ENCODE results near the gene ACTR2.
"Not testable (repeated sequence)": the region's sequence is repeated elsewhere in the genome, so short reads cannot be mapped to it uniquely, and the experiment has no call there.

Gene ACTR2

DNA sequence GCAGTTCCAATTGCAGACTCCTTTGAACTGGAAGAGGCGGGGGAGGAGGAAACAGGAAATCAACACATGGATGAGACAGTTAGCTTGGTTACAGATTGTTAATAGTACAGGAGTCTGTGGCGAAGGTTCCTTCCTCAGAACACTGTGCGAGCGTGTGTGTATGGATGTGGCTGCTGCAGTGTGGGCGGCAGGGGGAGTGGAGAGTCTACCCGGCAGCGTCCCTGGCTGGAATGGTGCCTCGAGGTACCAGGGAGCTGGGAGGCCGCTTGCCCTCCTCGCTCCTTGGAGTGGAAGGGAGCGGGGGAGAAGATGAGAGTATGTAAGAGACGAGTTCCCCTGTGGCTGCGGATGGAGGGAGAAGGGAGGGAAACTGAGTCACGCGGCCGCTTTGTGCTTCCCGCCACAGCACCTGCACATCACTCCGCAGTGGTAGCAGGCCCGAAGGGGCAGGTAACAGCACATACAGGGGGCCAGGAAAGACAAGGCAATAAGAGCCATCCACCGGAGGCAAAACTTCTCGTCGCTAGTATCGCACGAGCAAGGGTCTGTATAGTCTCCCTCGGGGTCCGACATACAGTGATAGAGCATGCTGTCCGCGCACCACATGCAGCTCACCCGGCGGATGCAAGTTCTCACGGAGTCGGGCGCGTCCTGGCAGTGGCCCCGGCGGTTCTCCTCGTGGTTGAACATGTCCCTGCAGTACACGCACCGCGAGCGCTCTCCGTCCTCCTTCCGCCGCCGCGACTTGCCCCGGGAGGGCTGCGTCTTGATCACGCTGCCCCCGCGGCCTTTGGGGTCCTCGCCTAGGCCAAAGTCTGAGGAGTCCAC lies 85.7 kb downstream of the ACTR2 start:
- DNase-seq (ENCODE audit: low read depth) = no peak

GRCh38 chr2:65313954-65314256 lies 86.3 kb downstream of the ACTR2 start:
- DNase-seq (ENCODE audit: low read depth) = no peak

- no peak for DNase-seq (ENCODE audit: low read depth)
These were observed 87.3 kb downstream of the ACTR2 start for GRCh38 chr2:65314801-65315441.

DNA sequence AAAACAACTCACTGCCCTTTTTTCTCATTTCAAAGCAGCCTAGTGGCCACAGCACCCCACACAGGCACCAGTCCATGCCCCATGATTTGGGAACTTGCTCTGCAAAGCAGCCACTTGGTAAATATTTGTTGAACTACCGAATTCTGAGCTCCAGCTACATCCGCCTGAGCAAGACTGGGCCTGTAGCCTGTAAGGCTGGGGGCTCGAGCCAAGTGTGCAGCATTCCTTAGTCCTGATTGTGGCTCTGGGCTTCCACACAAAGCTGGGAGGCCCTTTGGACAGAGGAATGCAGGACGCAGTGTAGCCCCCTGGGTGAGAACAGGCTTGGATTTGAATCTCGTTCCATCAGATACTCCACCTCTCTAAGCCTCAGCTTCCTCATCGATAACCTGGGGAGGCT lies 88.4 kb downstream of the ACTR2 start:
- no peak for DNase-seq (ENCODE audit: low read depth)

DNA sequence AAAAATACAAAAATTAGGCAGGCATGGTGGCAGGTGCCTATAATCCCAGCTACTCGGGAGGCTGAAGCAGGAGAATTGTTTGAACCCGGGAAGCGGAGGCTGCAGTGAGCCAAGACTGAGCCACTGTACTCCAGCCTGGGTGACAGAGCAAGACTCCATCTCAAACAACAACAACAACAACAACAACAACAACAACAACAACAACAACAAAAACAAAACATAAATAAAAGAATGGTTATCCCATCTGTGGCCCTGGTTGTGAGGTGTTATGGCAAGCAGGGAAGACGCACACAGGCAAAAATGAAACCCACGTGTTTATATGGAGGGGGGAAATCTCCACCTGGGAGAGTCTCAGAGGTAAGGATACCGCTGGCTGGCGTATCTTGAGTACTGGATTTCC lies 89.7 kb downstream of the ACTR2 start:
- not testable (repeated sequence) for DNase-seq (ENCODE audit: low read depth)

DNA sequence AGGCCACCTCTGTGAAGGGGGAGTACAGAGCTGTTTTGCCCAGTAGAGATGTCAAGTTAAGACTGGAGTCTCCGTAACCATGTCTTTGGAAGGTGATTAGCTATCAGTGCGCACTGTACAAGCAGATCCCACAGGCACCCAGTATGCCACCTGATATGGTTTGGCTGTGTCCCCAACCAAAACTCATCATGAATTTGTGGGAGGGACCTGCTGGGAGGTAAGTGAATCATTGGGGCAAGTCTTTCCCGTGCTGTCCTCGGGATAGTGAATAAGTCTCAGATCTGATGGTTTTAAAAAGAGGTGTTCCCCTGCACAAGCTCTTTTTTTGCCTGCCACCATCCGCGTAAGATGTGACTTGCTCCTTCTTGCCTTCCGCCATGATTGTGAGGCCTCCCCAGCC lies 90.2 kb downstream of the ACTR2 start:
- DNase-seq (ENCODE audit: low read depth) = no peak

DNA sequence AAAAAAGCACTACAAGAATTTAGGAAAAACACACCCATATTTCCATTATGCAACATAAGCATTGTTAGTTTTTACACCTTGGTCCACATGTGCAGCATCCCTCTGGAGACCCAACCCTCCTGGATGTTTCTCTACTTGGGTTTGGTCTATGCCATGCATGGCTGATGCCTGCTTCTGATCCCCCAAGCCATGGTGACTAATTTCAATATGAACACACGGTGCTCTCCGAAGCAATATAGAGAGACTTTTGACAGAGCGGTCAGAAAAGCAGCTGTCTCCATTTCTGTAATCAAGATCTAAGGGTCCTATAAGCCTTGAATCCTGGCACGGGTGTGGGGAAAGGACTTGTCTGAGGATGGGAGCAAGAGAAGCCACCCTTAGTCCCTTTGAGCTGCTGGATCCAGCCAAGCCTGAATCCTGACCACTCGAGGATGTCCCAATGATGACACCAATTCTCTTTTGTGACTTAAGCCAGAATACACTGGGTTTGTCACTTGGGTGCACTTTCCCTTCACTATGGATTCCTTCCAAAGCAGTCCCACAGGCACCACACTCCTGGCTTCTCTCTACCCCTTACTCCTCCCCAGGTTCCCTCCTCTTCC lies 91.5 kb downstream of the ACTR2 start:
- no peak for DNase-seq (ENCODE audit: low read depth)

GRCh38 chr2:65319674-65320041 lies 92.0 kb downstream of the ACTR2 start:
- DNase-seq (ENCODE audit: low read depth) = no peak

- peak; percentile 84 for DNase-seq (ENCODE audit: low read depth)
These were observed 92.6 kb downstream of the ACTR2 start for GRCh38 chr2:65320042-65320725.

Data from non-pigmented ciliary epithelial cell (primary cell).